SH-SY5Y (cell line): ENCODE measurements around the gene DPP6.

Source experiments
- GATA2 ChIP-seq: IDR thresholded peaks from 2 replicates; pipeline ENCODE4 v1.6.1; 2011; ENCODE audit warnings: mild to moderate bottlenecking, low read depth, low read length
- GATA3 ChIP-seq: IDR thresholded peaks from 2 replicates; pipeline ENCODE4 v1.6.1; 2011; ENCODE audit warnings: low read depth, mild to moderate bottlenecking, low read length, moderate library complexity

DNA sequence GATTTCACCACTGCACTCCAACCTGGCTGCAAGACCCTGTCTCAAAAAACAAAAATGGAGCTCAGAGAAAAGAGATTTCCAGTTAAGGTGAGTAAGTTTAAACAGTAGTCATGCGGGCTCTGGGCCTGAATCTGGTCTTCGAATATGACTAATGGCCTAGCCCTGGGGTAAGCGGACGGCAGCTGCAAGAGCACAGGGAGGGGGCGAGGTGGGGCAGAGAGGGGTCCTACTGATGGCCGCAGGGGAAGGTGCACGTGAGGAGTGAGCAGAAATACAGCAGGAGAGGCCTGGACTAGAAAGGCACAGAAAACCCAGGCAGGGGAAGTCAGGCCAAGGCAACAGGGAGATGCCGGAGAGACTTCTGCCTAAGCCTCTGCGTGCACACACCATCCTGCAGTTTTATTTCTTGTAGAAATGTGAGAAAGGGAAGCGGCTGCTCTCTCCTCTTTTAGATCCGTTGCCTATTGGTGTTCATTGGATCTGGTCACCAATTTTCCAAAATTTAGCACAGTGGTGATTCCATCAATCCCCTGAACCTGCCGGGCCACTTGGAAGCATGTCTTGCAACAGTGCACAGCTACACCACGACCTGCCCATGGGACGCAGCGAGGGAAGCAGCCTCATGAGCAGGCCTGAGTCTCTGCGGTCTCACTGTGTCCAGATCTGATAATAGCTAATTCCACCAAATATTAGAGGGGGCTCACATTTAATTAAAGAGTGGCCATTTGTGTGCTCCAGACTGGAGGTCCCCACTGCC, 811.7 kb downstream of the DPP6 start:
- TF ChIP-seq GATA2, result no peak
- no peak for TF ChIP-seq GATA3
